ENCODE measurements around the gene LTBP1.

DNA sequence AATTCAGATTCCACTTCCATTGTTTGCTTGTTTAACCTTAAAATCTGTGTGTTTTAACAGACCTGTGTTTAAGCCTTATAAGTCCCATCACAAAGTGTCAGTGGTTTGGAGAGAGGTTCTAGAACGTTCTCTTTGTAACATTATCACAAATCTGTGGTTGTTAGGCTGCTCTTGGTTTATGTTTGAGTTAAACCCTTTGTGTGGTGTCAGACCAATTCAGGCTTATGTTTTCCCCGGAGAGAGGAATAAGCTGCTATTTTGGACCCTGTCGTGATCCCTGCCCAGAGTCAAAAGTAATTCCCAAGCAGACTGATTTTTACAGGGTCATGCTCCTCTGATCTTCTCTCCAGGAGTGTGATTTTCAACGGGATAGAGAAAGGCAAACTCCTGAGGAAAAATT, 43.8 kb upstream of the LTBP1 start:
- TF ChIP-seq EZH2phosphoT487 (IDR thresholded peaks at IDR 0.05; ENCODE audit: insufficient read depth, low read depth) (no peak), EZH2 (IDR thresholded peaks at IDR 0.05; ENCODE audit: insufficient read depth, poor library complexity, severe bottlenecking) (no peak)
